ENCODE data around the gene PBX1. TPM values are rescaled to one million over a fixed set of nuclear protein-coding genes. Genes with fewer than 3 reads are reported as not detected.

Gene PBX1
- total and polyA plus RNA-seq, 2 of the 4 experiments (the other 2 are of a cell fraction): 13.9 to 17.9 TPM

DNA sequence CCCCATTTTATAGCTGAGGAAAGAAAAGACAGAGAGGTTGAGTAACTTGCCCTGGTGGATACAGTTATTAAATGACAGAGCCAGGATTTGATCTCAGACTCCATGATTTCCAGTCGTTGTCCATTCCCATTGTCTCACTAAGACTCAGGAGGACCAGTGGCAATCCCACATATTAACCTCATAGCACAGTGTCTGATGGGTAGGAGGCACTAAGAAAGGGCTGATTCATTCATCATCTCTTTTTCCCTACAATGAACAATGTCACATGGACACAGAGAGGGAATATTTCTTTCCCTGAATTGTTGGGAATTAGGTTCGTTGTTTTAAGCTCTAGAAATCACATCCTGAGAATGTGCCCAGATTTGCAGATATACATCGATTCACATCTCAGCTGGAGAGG is 99.9 kb downstream of the PBX1 start:
- no peak overlapping the region for H3K4ac ChIP-seq (ENCODE audit: low read depth, low read length)
- no peaks in the 10 kb centered on the region for H3K27me3 ChIP-seq (ENCODE audit: control insufficient read depth, insufficient read depth, low read length)
- no CpG with 5 or more reads among the region's 3 CpGs for WGBS, 2 experiments (ENCODE audit: extremely low coverage in 2 of 2, insufficient read length in 1 of 2)
- no peak overlapping the region for H2BK15ac ChIP-seq (ENCODE audit: low read depth, low read length)
- intact Hi-C loops (cut with micrococcal nuclease) (no loop called here), dilution Hi-C loops (cut with HindIII; ENCODE audit: low sequenced_read_pairs, unreplicated experiment) (no loop called here), in situ Hi-C loops (cut with MboI; ENCODE audit: low sequenced_read_pairs) (no loop called here)
- no peak overlapping the region for H3K4me2 ChIP-seq (ENCODE audit: low read depth, low read length)
- H3K23ac ChIP-seq (ENCODE audit: low read depth, low read length): no peak overlapping the region
- no peak overlapping the region for H3K4me3 ChIP-seq (ENCODE audit: insufficient read depth, low read depth, low read length)
- H3K27ac ChIP-seq (ENCODE audit: insufficient read depth, low read length): no peak overlapping the region
- ATAC-seq (ENCODE audit: low read depth): no peak
- no peak overlapping the region for H2BK5ac ChIP-seq (ENCODE audit: low read depth, low read length, poor library complexity, severe bottlenecking)
- no peak overlapping the region for H3K56ac ChIP-seq (ENCODE audit: extremely low read depth, insufficient read depth, low read length)
- H4K5ac ChIP-seq (ENCODE audit: low read depth, low read length): no peak overlapping the region
- no peak overlapping the region for H4K91ac ChIP-seq (ENCODE audit: insufficient read depth, low read depth, low read length)
- H3K36me3 ChIP-seq (ENCODE audit: control insufficient read depth, insufficient read depth, low read length): no peaks in the 10 kb centered on the region
- no TSS peak for BruUV-seq (replicated peaks)
- no peak overlapping the region for H2AK9ac ChIP-seq (replicated peaks; ENCODE audit: low read depth, low read length, poor library complexity)
- H3K4me1 ChIP-seq (ENCODE audit: control insufficient read depth, insufficient read depth, low read length): peaks cover 4% of the 10 kb centered on the region; the same call in 1 of the 2 replicates
- no peak for DNase-seq
- 0 out of 2 replicates have a peak, but pooled peaks cover 3% of the 10 kb centered on the region for H3K9me1 ChIP-seq (ENCODE audit: insufficient read depth, low read length)
- no peak overlapping the region for H3K14ac ChIP-seq (replicated peaks; ENCODE audit: low read depth, low read length)
- ChIA-PET POLR2A (ENCODE audit: unreplicated experiment) (no interaction called here), CTCF (interaction anchor here (1.0 kb wide), 1 partner anchor 15 kb away, joined by 3 read pairs; no protein-coding TSS in a partner anchor)
- no peak overlapping the region for H4K8ac ChIP-seq (ENCODE audit: low read depth in 2 of 2, low read length in 2 of 2)
- H2BK120ac ChIP-seq (ENCODE audit: low read depth, low read length): no peak overlapping the region
- 0 out of 4 replicates have a peak, but pooled peaks cover 5 to 6% of the 10 kb centered on the region in 2 experiments for H3K79me1 ChIP-seq (ENCODE audit: low read depth in 1 of 2, low read length in 2 of 2)
- H3K9me3 ChIP-seq (ENCODE audit: control insufficient read depth, insufficient read depth, low read length): no peaks in the 10 kb centered on the region
- no peak overlapping the region for H3K9ac ChIP-seq (ENCODE audit: low read depth, low read length)
- H2AK5ac ChIP-seq (ENCODE audit: low read depth, low read length): no peak overlapping the region
- no peak overlapping the region for H3K18ac ChIP-seq (ENCODE audit: low read depth, low read length)
- H4K20me1 ChIP-seq (ENCODE audit: insufficient read depth, low read length): peaks cover 8% of the 10 kb centered on the region; the same call in 1 of the 2 replicates
- no peak overlapping the region for H2AFZ ChIP-seq (replicated peaks; ENCODE audit: low read length, poor library complexity)
- H2BK20ac ChIP-seq (ENCODE audit: low read depth, low read length): no peak overlapping the region
- TF ChIP-seq CHD1 (IDR thresholded peaks at IDR 0.05; ENCODE audit: low read depth, low read length): no peak
- no peak for TF ChIP-seq BHLHE40 (IDR thresholded peaks at IDR 0.05; ENCODE audit: low read depth, low read length)
- TF ChIP-seq RAD21 (IDR thresholded peaks at IDR 0.05; ENCODE audit: low read length): no peak
